Epithelial cell of alveolus of lung (primary cell): ENCODE results near the gene TECR. TPM values are rescaled to one million over a fixed set of nuclear protein-coding genes. Genes with fewer than 3 reads are reported as not detected.

Experiments
- total RNA-seq: library from RNA; depleted of rRNA; stranded (reverse); fragments of >200 nt; gene quantifications from 2 replicates; pipeline ENCODE4 v1.2.1, GENCODE V29; 2015

Gene TECR, protein sequence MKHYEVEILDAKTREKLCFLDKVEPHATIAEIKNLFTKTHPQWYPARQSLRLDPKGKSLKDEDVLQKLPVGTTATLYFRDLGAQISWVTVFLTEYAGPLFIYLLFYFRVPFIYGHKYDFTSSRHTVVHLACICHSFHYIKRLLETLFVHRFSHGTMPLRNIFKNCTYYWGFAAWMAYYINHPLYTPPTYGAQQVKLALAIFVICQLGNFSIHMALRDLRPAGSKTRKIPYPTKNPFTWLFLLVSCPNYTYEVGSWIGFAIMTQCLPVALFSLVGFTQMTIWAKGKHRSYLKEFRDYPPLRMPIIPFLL
- 84.4 and 91.8 TPM in 2 replicates for total RNA-seq

DNA sequence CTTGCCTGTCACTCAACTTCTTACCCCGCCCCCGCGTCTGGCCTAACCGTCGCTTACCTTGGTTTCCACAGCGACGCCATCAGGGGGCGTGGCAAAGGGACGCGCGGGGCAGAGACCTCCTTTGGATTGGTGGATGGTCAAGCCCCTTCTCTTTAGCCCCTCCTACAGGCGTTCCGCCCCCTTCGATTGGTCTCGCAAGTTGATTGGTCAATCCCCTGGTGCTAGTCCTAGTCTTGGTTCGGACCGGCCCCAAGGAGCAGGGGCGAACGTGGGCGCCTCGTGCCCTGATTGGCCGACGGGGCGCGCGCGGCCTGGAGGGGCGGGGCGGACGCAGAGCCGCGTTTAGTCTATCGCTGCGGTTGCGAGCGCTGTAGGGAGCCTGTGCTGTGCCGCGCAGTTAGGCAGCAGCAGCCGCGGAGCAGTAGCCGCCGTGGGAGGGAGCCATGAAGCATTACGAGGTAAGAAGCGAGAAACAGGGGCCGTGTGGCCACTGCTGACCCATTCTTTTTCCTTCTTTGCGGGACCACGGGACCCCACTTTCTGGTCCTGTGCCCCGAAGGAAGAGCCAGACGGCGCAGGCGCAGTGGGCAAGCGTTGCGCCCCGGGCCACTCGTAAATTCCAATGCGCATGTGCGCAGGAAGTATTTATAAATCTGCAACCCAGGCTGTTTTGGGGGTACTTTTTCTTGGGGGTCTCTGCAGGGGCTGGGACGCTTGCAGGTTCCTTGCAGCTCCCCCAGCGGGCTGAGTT, at the start of gene TECR:
Gene TECR (plus strand): TSS at position 341 of the 751 bp plus-strand sequence. CDS start 103 bp downstream, at position 444.

DNA sequence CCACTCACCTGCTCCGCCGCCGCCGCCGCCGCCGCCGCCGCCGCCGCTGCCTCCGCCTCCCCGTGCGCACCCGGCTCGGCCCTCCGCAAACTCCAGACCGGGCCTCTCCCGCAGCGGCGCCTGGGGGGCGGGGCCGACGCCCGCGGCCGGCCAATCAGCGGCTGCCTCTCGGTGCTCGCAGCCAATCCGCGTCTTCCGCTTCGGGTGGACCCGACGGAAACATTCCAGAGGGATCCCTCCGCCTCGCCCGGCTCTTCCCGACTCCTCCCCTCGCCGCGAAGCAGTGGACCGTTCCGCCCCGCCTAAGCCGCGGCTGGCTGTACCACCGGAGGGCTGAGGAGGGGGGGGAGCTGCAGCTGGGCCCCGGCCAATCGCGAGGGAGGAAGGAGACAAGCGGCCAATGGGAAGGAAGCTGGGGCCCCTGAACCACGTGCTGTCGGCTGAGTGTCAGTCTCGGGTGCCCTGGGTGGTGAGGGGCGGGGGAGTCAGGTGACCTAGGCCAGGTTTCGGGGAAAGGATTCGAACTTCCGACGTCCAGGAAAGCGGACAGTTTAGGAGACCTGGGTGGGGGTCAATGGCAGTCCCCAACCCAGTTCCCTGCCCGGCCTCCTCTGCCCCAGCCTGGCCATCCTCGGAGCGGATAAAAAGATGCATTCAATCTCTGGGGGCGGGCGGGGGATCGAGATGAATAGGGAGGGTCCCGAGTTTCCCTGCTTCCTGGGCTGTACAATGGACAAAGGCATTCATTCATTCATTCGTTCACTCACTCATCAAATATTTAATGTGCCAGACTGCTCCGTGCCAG, 33.2 kb upstream of the TECR start, which contains the start of gene GIPC1:
Gene GIPC1 (minus strand): TSS at position 99 of the 805 bp plus-strand sequence. CDS start 13,151 bp downstream, outside the sequence.

DNA sequence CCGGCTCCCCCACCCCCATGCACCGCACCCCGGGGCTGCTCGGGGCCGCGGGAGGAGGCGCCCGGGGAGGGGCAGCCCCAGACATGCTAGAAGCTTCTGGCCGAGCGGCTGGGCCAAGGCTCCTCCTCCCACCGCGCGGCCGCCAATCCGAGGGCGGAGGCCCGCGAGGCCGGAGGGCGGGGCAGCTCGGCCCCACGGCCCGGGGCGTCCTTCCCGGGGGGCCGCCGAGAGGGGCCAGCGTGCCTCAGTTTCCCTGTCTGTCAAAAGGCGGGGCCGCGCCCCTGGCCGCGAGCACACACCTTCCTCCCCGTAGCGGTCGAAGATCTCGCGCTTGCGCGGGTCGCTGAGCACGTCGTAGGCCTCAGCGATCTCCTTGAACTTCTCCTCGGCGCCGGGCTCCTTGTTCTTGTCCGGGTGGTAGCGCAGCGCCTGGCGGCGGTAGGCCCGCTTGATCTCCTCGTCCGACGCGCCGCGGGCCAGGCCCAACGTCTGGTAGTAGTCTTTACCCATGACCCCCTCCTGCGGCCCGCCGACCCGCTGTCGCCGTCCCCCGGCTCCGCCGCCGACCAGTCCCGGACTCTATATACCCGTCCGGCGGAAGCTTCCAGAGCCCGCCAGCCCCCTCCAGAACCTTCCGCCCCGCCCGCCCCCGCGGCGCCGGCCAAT, 11.4 kb upstream of the TECR start, which contains the start of gene DNAJB1:
Gene DNAJB1 (minus strand): TSS at position 558 of the 666 bp plus-strand sequence. CDS start 48 bp downstream, at position 510.

DNA sequence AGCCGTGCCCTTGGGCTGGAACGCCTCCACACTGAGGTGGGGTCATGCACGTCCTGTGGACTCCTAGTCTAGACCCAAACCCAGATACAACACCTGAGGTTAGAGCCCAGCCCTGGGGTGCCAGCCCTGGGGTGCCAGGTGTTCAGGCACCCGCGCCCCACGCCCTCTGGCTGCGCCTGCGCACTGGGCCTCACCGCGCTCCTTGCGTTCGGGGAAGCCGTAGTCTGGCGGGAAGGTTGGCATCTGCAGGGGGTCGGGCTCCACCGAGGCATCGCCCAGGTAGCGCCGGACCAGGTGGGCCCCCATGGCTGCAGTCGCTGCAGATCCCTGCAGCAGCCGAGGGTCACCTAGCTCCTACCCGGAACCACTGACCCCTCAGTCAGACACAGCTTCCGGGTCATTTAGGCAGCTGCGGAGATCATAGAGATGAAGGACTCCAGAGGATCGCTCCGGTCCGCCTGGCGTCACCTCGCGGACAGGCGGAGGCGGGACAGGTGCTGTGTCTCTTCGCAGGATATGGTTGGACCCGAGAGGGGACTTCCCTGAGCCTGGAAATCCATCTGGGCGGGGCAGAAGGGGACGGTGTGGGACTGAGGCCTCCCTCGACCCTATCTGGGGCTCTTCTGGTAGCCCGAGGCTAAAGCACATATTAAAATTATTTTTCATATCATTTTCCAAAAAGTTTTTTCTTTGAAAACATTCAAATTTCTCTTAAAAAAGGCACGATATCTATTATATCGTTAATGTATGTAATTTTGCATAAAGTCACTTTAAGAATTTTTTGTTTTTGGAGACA, 42.5 kb downstream of the TECR start, which contains the start of gene NDUFB7:
Gene NDUFB7 (minus strand): TSS at position 372 of the 796 bp plus-strand sequence. CDS start 66 bp downstream, at position 306.

DNA sequence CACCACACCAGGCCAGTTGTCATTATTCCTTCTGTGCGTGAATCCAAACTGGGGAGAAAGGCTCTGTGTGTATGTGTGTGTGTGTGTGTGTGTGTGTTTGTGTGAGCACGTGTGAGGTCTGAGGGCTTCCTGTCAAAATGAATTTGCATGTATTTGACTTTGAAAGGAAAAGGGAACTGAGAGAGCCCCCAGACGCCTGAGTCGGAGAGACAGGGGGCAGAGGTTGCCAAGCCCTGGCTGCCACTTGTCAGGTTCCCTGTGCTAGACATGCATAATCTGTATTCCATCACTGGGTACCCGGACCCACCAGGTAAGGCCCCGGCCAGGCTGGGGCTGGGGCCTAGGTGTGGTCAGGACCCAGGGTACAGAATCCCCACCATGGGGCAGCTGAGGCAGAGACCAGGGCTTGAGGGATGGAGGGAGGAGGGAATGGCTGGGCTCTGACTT, 53.5 kb downstream of the TECR start, which contains the start of gene CLEC17A:
Gene CLEC17A (plus strand): TSS at position 191 of the 447 bp plus-strand sequence. CDS start 77 bp downstream, at position 268.

Other genes starting within 250 kb of the TECR start
- 65.6 and 71.4 TPM in 2 replicates for gene ADGRE5, start 148.2 kb upstream of the TECR start, total RNA-seq
- 51.3 and 92.7 TPM in 2 replicates for gene DDX39A, start 110.3 kb upstream of the TECR start, total RNA-seq
- gene PKN1, start 96.3 kb upstream of the TECR start, total RNA-seq, result 83.2 and 134 TPM in 2 replicates
- gene PTGER1, start 54.2 kb upstream of the TECR start, total RNA-seq, result 3.9 and 15.1 TPM in 2 replicates
- 73.1 and 112 TPM in 2 replicates for gene GIPC1, start 33.5 kb upstream of the TECR start, total RNA-seq
- gene DNAJB1, start 11.2 kb upstream of the TECR start, total RNA-seq, result 66.3 and 71.5 TPM in 2 replicates
- gene NDUFB7, start 42.5 kb downstream of the TECR start, total RNA-seq, result 289 and 360 TPM in 2 replicates
- gene CLEC17A, start 53.5 kb downstream of the TECR start, total RNA-seq, result not detected in 2 replicates
- gene ADGRE3, start 145.2 kb downstream of the TECR start, total RNA-seq, result not detected in 2 replicates
- 10.1 and 23.4 TPM in 2 replicates for gene ZNF333, start 160.5 kb downstream of the TECR start, total RNA-seq
- gene ADGRE2, start 249.0 kb downstream of the TECR start, total RNA-seq, result 5.2 and 6.1 TPM in 2 replicates